Endothelial cell of umbilical vein (primary cell): ENCODE results near the gene NAA16.

Source experiments
- EZH2 ChIP-seq: IDR thresholded peaks from 2 replicates; pipeline ENCODE4 v1.6.1; 2012; ENCODE audit warnings: borderline replicate concordance, low read depth, mild to moderate bottlenecking, moderate library complexity, low read length, inconsistent platforms; ENCODE audit not compliant: severe bottlenecking
- GATA2 ChIP-seq: IDR thresholded peaks from 2 replicates; pipeline ENCODE4 v1.7.0; 2011; ENCODE audit warnings: low read depth, mild to moderate bottlenecking, moderate library complexity, mixed read lengths, low read length; ENCODE audit not compliant: insufficient read length, insufficient read depth
- MYC ChIP-seq: IDR thresholded peaks from one replicate; pipeline ENCODE4 v1.6.1; 2011; ENCODE audit warnings: mild to moderate bottlenecking, low read depth, low read length
- POLR2A ChIP-seq: IDR thresholded peaks from 2 replicates; pipeline ENCODE4 v1.6.1; 2012; ENCODE audit warnings: low read depth, mild to moderate bottlenecking, control low read depth, low read length
- POLR2AphosphoS5 ChIP-seq: IDR thresholded peaks from 2 replicates; pipeline ENCODE4 v1.6.1; 2012; ENCODE audit warnings: low read depth, mild to moderate bottlenecking, control low read depth, low read length, moderate library complexity; ENCODE audit not compliant: insufficient read depth
- TF ChIP-seq, protein P1 (sequence below): IDR thresholded peaks from 2 replicates; pipeline ENCODE4 v1.6.1; 2011; ENCODE audit not compliant: insufficient read depth, insufficient read length
- TF ChIP-seq, protein P2 (sequence below), 2 donors: IDR thresholded peaks; 1 replicate in 1 of 2; 2 replicates in 1 of 2; pipeline ENCODE4 v1.5.1; 2011; ENCODE audit warnings: low read length in 2 of 2, mild to moderate bottlenecking in 2 of 2, moderate library complexity in 2 of 2, control low read depth in 1 of 2, inconsistent platforms in 1 of 2, low read depth in 1 of 2; ENCODE audit not compliant: insufficient read depth in 1 of 2; ENCODE audit errors: extremely low read depth in 1 of 2

DNA sequence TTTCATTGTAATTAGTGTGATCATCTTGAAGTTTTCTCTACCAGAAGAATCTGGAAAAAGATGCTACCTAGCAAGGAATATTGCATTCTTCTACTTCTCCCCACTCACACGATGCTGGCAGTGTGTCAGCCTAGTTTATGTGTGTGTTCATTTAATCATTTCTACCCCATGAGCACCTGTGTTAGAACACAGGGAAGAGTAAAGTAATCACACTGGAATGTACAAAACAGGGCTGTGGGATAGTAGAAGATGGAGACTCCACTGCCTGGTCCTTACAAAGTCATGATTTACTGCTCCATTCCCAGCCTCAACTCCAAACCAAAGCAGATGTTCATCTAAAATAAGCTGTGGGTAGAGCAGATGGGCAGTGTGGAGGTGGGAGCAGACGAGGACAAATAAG, 98.5 kb downstream of the NAA16 start:
- TF ChIP-seq POLR2AphosphoS5: no peak
- TF ChIP-seq, protein P1, sequence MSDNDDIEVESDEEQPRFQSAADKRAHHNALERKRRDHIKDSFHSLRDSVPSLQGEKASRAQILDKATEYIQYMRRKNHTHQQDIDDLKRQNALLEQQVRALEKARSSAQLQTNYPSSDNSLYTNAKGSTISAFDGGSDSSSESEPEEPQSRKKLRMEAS: no peak
- TF ChIP-seq, protein P2, sequence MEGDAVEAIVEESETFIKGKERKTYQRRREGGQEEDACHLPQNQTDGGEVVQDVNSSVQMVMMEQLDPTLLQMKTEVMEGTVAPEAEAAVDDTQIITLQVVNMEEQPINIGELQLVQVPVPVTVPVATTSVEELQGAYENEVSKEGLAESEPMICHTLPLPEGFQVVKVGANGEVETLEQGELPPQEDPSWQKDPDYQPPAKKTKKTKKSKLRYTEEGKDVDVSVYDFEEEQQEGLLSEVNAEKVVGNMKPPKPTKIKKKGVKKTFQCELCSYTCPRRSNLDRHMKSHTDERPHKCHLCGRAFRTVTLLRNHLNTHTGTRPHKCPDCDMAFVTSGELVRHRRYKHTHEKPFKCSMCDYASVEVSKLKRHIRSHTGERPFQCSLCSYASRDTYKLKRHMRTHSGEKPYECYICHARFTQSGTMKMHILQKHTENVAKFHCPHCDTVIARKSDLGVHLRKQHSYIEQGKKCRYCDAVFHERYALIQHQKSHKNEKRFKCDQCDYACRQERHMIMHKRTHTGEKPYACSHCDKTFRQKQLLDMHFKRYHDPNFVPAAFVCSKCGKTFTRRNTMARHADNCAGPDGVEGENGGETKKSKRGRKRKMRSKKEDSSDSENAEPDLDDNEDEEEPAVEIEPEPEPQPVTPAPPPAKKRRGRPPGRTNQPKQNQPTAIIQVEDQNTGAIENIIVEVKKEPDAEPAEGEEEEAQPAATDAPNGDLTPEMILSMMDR (IDR thresholded peaks at IDR 0.05; ENCODE audit: extremely low read depth in 1 of 2, insufficient read depth in 1 of 2, low read depth in 1 of 2, low read length in 2 of 2): no peak
- TF ChIP-seq MYC: no peak
- no peak for TF ChIP-seq EZH2
- TF ChIP-seq POLR2A: no peak
- no peak for TF ChIP-seq GATA2
